Measurements from ENCODE around the gene OS9. TPM values are rescaled to one million over a fixed set of nuclear protein-coding genes. Genes with fewer than 3 reads are reported as not detected.
"Not testable (repeated sequence)": the region's sequence is repeated elsewhere in the genome, so short reads cannot be mapped to it uniquely, and the experiment has no call there.

The OS9 gene
- 100 to 1,000 TPM; 135 to 140 TPM for total RNA-seq

- Mint-ChIP-seq H3K9me3 (no peaks in the 10 kb centered on the region), H3K36me3 (peaks cover 27% of the 10 kb centered on the region), H3K27me3 (peaks cover 16% of the 10 kb centered on the region), H3K4me3 (no peak within 1 kb of the TSS), H3K4me1 (peaks cover 4% of the 10 kb centered on the region), H3K27ac (no peak within 1 kb of the TSS)
- DNase-seq (peak; percentile 84), ATAC-seq (ENCODE audit: low read depth) (peak; percentile 99)
- POLR2A ChIA-PET = interaction anchor here (1.1 to 2.5 kb wide), 4 partner anchors 25 to 101 kb away, joined by 3 to 6 read pairs (median 4); partner anchors contain the start of gene TSPAN31
These were observed at the start of gene OS9 for GRCh38 chr12:57693659-57694458. Gene OS9, plus strand, starts transcription at chr12:57694132. Its CDS starts 30 bp downstream, at chr12:57694162.

- H3K36me3 Mint-ChIP-seq; DNase-seq; ATAC-seq (ENCODE audit: low read depth); H3K4me3 Mint-ChIP-seq; POLR2A ChIA-PET; H3K9me3 Mint-ChIP-seq; H3K4me1 Mint-ChIP-seq; H3K27me3 Mint-ChIP-seq; H3K27ac Mint-ChIP-seq: not testable (repeated sequence)
These were observed 47.8 kb upstream of the OS9 start for GRCh38 chr12:57645990-57646658.

GRCh38 chr12:57646659-57647049 lies 47.3 kb upstream of the OS9 start:
- H3K27ac Mint-ChIP-seq; H3K9me3 Mint-ChIP-seq; H3K4me3 Mint-ChIP-seq; H3K27me3 Mint-ChIP-seq; H3K4me1 Mint-ChIP-seq; DNase-seq; H3K36me3 Mint-ChIP-seq; POLR2A ChIA-PET; ATAC-seq (ENCODE audit: low read depth): not testable (repeated sequence)

GRCh38 chr12:57654042-57654441 lies 39.9 kb upstream of the OS9 start:
- Mint-ChIP-seq H3K4me3 (no peak overlapping the region), H3K9me3 (peaks cover 4% of the 10 kb centered on the region), H3K36me3 (peaks cover 1% of the 10 kb centered on the region), H3K27ac (no peak overlapping the region), H3K27me3 (peaks cover 15% of the 10 kb centered on the region), H3K4me1 (no peaks in the 10 kb centered on the region)
- no peak for ATAC-seq (ENCODE audit: low read depth)
- no peak for DNase-seq
- POLR2A ChIA-PET = no interaction called here

- H3K9me3 Mint-ChIP-seq = peaks cover 4% of the 10 kb centered on the region
- DNase-seq (no peak), ATAC-seq (ENCODE audit: low read depth) (no peak)
- no peak overlapping the region for H3K27ac Mint-ChIP-seq
- no peak overlapping the region for H3K4me3 Mint-ChIP-seq
- H3K27me3 Mint-ChIP-seq = peaks cover 15% of the 10 kb centered on the region
- H3K36me3 Mint-ChIP-seq = peaks cover 1% of the 10 kb centered on the region
- POLR2A ChIA-PET = no interaction called here
- H3K4me1 Mint-ChIP-seq = no peaks in the 10 kb centered on the region
These were observed 38.2 kb upstream of the OS9 start for GRCh38 chr12:57655541-57656240.

- H3K9me3 Mint-ChIP-seq; POLR2A ChIA-PET; ATAC-seq (ENCODE audit: low read depth); H3K27ac Mint-ChIP-seq; H3K36me3 Mint-ChIP-seq; DNase-seq; H3K4me1 Mint-ChIP-seq; H3K4me3 Mint-ChIP-seq: not testable (repeated sequence)
- H3K27me3 Mint-ChIP-seq = peaks cover 15% of the 10 kb centered on the region
These were observed 37.5 kb upstream of the OS9 start for GRCh38 chr12:57656408-57656807.

- Mint-ChIP-seq H3K9me3 (peaks cover 4% of the 10 kb centered on the region), H3K4me3 (no peak overlapping the region), H3K36me3 (peaks cover 1% of the 10 kb centered on the region), H3K27me3 (peaks cover 15% of the 10 kb centered on the region), H3K4me1 (no peaks in the 10 kb centered on the region), H3K27ac (no peak overlapping the region)
- DNase-seq = no peak
- POLR2A ChIA-PET = no interaction called here
- ATAC-seq (ENCODE audit: low read depth) = no peak
These were observed 36.2 kb upstream of the OS9 start for GRCh38 chr12:57657744-57658143.

GRCh38 chr12:57658890-57659289 lies 35.0 kb upstream of the OS9 start:
- POLR2A ChIA-PET = no interaction called here
- ATAC-seq (ENCODE audit: low read depth) (no peak), DNase-seq (no peak)
- peaks cover 3% of the 10 kb centered on the region for H3K9me3 Mint-ChIP-seq
- H3K27ac Mint-ChIP-seq = no peak overlapping the region
- no peaks in the 10 kb centered on the region for H3K4me1 Mint-ChIP-seq
- H3K36me3 Mint-ChIP-seq = no peaks in the 10 kb centered on the region
- peaks cover 15% of the 10 kb centered on the region for H3K27me3 Mint-ChIP-seq
- no peak overlapping the region for H3K4me3 Mint-ChIP-seq

GRCh38 chr12:57661376-57661775 lies 32.6 kb upstream of the OS9 start:
- no peak for DNase-seq
- Mint-ChIP-seq H3K36me3 (no peaks in the 10 kb centered on the region), H3K4me3 (no peak overlapping the region), H3K4me1 (no peaks in the 10 kb centered on the region), H3K27ac (no peak overlapping the region), H3K9me3 (peaks cover 3% of the 10 kb centered on the region), H3K27me3 (peaks cover 18% of the 10 kb centered on the region)
- ATAC-seq (ENCODE audit: low read depth) = no peak
- POLR2A ChIA-PET = no interaction called here

GRCh38 chr12:57665066-57665820 lies 28.7 kb upstream of the OS9 start:
- ATAC-seq (ENCODE audit: low read depth); H3K4me1 Mint-ChIP-seq; H3K27ac Mint-ChIP-seq; POLR2A ChIA-PET; H3K4me3 Mint-ChIP-seq; H3K9me3 Mint-ChIP-seq; H3K36me3 Mint-ChIP-seq; H3K27me3 Mint-ChIP-seq; DNase-seq: not testable (repeated sequence)

GRCh38 chr12:57666897-57667296 lies 27.0 kb upstream of the OS9 start:
- Mint-ChIP-seq H3K9me3 (no peaks in the 10 kb centered on the region), H3K27me3 (peaks cover 8% of the 10 kb centered on the region), H3K4me1 (peaks cover 1% of the 10 kb centered on the region), H3K4me3 (no peak overlapping the region), H3K27ac (no peak overlapping the region), H3K36me3 (no peaks in the 10 kb centered on the region)
- DNase-seq = no peak
- POLR2A ChIA-PET = no interaction called here
- ATAC-seq (ENCODE audit: low read depth) = no peak

- H3K4me3 Mint-ChIP-seq; DNase-seq; H3K36me3 Mint-ChIP-seq; H3K27ac Mint-ChIP-seq; H3K4me1 Mint-ChIP-seq; POLR2A ChIA-PET; H3K9me3 Mint-ChIP-seq; ATAC-seq (ENCODE audit: low read depth); H3K27me3 Mint-ChIP-seq: not testable (repeated sequence)
These were observed 24.2 kb upstream of the OS9 start for GRCh38 chr12:57669691-57670090.

GRCh38 chr12:57671811-57672210 lies 22.1 kb upstream of the OS9 start:
- H3K27me3 Mint-ChIP-seq; POLR2A ChIA-PET; DNase-seq; H3K4me3 Mint-ChIP-seq; H3K9me3 Mint-ChIP-seq; H3K36me3 Mint-ChIP-seq; ATAC-seq (ENCODE audit: low read depth); H3K27ac Mint-ChIP-seq; H3K4me1 Mint-ChIP-seq: not testable (repeated sequence)
